Activated T-helper 1 cell treated with anti-CD3 and anti-CD28 coated beads, Interleukin-12 subunit alpha, Interleukin-12 subunit beta, Interleukin-2, Interleukin-4 antibody, amounts not matched to agents 30 ng/mL and 10 ng/mL and 1 ng/mL, durations not matched to agents 14 hours and 24 hours and 36 hours (primary cell): ENCODE results near the gene TEX48. TPM values are rescaled to one million over a fixed set of nuclear protein-coding genes. Genes with fewer than 3 reads are reported as not detected.

Source experiments
- DNase-seq: peaks from one replicate; pipeline ENCODE4 v3.0.0; 2021; ENCODE audit warnings: low spot score
- H3K27ac Mint-ChIP-seq: one replicate; pipeline ENCODE4 v1.8.0; 2021; ENCODE audit warnings: mild to moderate bottlenecking, mixed read lengths
- H3K27me3 Mint-ChIP-seq: one replicate; pipeline ENCODE4 v1.8.0; 2022; ENCODE audit warnings: mild to moderate bottlenecking, moderate library complexity, mixed read lengths; ENCODE audit not compliant: insufficient read depth
- H3K36me3 Mint-ChIP-seq: one replicate; pipeline ENCODE4 v1.8.0; 2021; ENCODE audit warnings: low read depth, mixed read lengths
- H3K4me1 Mint-ChIP-seq: one replicate; pipeline ENCODE4 v1.8.0; 2021; ENCODE audit warnings: low read depth, mixed read lengths
- H3K4me3 Mint-ChIP-seq: one replicate; pipeline ENCODE4 v1.8.0; 2021; ENCODE audit warnings: mild to moderate bottlenecking, moderate library complexity, mixed read lengths
- H3K9me3 Mint-ChIP-seq: one replicate; pipeline ENCODE4 v1.8.0; 2021; ENCODE audit warnings: mixed read lengths
- intact Hi-C: fragments of 100-400 bp; cut with micrococcal nuclease; formaldehyde crosslinking; loops from one replicate; pipeline ENCODE4 v1.15.1; 2024
- total RNA-seq: library from RNA; stranded (reverse); gene quantifications from 2 replicates; pipeline ENCODE4 v1.2.3, GENCODE V29; 2022

TEX48 gene
- total RNA-seq, 1 donor from 2014 or later: 1.2 TPM

DNA sequence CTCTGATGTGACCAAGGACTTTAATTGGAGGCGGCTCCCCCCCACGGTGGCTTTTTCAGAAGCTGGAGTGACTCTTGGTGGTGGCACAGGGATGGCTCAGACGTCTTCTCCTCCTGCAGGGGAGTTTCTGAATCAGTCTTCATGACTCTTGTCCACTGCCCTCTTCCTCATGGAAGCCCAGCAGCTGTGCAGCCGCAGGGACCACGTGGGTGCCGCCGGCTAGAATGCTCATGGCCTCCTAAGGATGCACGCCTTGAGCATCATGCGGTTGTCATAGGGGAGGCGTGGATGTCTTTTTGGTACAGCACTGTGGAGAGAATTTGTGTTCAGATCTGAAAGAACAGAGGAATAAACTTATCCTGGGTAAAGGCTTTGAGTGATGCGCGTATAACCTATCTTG lies 25.7 kb downstream of the TEX48 start:
- intact Hi-C loops: loop anchor here (10.0 kb wide), 1 partner anchor 502 kb away; the partner anchor contains the start of gene COL27A1
- Mint-ChIP-seq H3K27ac (no peak overlapping the region), H3K9me3 (no peaks in the 10 kb centered on the region), H3K27me3 (no peaks in the 10 kb centered on the region), H3K4me3 (no peak overlapping the region), H3K4me1 (peaks cover 21% of the 10 kb centered on the region), H3K36me3 (peaks cover 3% of the 10 kb centered on the region)
- DNase-seq: no peak

GRCh38 chr9:114655689-114656088 lies 26.3 kb downstream of the TEX48 start:
- H3K36me3 Mint-ChIP-seq: peaks cover 3% of the 10 kb centered on the region
- H3K27ac Mint-ChIP-seq: no peak overlapping the region
- no peak overlapping the region for H3K4me3 Mint-ChIP-seq
- peaks cover 21% of the 10 kb centered on the region for H3K4me1 Mint-ChIP-seq
- DNase-seq: no peak
- no peaks in the 10 kb centered on the region for H3K27me3 Mint-ChIP-seq
- intact Hi-C loops: loop anchor here (10.0 kb wide), 1 partner anchor 501 kb away; the partner anchor contains the start of gene COL27A1
- H3K9me3 Mint-ChIP-seq: no peaks in the 10 kb centered on the region

DNA sequence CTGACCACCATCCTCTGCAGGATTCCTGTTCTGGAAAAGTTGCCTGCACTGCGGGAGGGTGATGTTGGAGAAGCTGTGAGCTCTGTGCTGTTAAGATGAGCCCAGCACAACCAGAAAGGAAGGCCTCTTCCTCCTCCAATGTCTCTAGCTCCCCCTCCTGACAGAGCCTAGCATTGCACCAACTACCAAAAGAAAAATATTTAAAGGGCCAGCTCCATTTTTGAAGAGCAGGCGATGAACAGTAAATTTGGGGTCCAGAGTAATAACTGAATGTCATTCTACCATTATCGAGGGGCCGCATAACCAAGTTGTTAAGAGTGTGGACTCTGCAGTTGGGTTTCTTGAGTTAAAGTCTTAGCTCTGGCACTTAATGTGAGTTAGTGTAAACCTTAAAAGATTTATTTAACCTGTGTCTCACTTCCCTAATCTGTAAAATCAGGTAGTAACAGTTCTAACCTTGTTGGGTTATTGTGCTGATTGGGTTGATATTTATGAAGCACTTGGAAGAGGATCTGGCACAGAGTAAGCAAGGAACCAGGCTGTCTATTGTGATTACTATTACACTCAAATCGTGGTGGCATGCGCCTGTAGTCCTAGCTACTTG lies 28.3 kb downstream of the TEX48 start:
- H3K4me3 Mint-ChIP-seq: no peak overlapping the region
- H3K27me3 Mint-ChIP-seq: no peaks in the 10 kb centered on the region
- peaks cover 21% of the 10 kb centered on the region for H3K4me1 Mint-ChIP-seq
- peak overlapping the region; percentile 54 for H3K27ac Mint-ChIP-seq
- DNase-seq: peak; percentile 76
- H3K9me3 Mint-ChIP-seq: no peaks in the 10 kb centered on the region
- intact Hi-C loops: loop anchor here (1.0 to 10.0 kb wide), 9 partner anchors 41 to 499 kb away; partner anchors contain the start of genes ATP6V1G1, COL27A1 and TMEM268
- peaks cover 4% of the 10 kb centered on the region for H3K36me3 Mint-ChIP-seq

DNA sequence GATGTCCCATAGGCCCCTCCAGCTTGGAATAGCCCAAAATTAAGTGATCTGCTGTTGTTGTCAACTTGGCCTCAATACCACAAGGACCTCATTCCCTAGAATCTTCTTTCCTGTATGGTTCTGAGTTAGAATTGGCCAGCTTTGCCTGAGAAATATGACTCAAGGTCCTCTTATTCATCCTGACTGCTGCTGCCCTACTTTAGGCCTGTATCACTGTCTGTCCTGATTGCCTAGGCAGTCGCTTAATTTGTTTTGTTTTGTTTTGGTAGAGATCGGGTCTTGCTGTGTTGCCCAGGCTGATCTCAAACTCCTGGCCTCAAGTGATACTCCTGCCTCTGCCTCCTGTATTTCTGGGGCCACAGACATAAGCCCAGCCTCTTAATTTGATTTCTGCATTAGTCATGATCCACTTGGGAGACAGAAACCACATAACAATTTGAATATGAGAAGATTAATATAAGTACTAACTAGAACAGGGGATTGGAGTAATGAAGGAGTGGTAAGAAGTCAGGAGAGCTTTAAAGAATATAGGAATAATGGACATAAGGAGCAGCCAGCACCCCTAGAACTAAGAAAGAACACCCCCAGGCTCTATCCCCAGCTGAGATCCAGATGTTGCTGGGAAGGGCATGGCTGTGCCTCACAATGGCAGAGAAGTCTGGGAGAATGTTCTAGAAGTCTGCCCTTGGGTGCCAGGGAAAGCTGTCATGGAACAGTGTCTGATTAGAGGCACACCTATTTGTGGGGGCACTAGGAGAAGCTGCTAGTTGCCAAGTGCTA lies 29.0 kb downstream of the TEX48 start:
- no peak for DNase-seq
- intact Hi-C loops: loop anchor here (1.0 to 10.0 kb wide), 9 partner anchors 41 to 498 kb away; partner anchors contain the start of genes ATP6V1G1, COL27A1 and TMEM268
- peaks cover 7% of the 10 kb centered on the region for H3K36me3 Mint-ChIP-seq
- H3K4me3 Mint-ChIP-seq: no peak overlapping the region
- peak overlapping the region; percentile 54 for H3K27ac Mint-ChIP-seq
- no peaks in the 10 kb centered on the region for H3K27me3 Mint-ChIP-seq
- H3K4me1 Mint-ChIP-seq: peaks cover 21% of the 10 kb centered on the region
- no peaks in the 10 kb centered on the region for H3K9me3 Mint-ChIP-seq

- intact Hi-C loops: no loop called here
- Mint-ChIP-seq H3K9me3 (peaks cover 4% of the 10 kb centered on the region), H3K36me3 (peaks cover 52% of the 10 kb centered on the region)
Measured at GRCh38 chr9:114643896-114644295, 38.1 kb downstream of the TEX48 start.

GRCh38 chr9:114643001-114643400 lies 39.0 kb downstream of the TEX48 start:
- peaks cover 4% of the 10 kb centered on the region for H3K9me3 Mint-ChIP-seq
- no peak overlapping the region for H3K4me3 Mint-ChIP-seq
- H3K4me1 Mint-ChIP-seq: no peaks in the 10 kb centered on the region
- intact Hi-C loops: no loop called here
- no peak for DNase-seq
- peaks cover 49% of the 10 kb centered on the region for H3K36me3 Mint-ChIP-seq
- H3K27ac Mint-ChIP-seq: no peak overlapping the region
- no peaks in the 10 kb centered on the region for H3K27me3 Mint-ChIP-seq

More at GRCh38 chr9:114643896-114644295, 38.1 kb downstream of the TEX48 start:
- DNase-seq: no peak
- H3K27ac Mint-ChIP-seq: no peak overlapping the region
- no peak overlapping the region for H3K4me3 Mint-ChIP-seq
- no peaks in the 10 kb centered on the region for H3K27me3 Mint-ChIP-seq
- no peaks in the 10 kb centered on the region for H3K4me1 Mint-ChIP-seq

DNA sequence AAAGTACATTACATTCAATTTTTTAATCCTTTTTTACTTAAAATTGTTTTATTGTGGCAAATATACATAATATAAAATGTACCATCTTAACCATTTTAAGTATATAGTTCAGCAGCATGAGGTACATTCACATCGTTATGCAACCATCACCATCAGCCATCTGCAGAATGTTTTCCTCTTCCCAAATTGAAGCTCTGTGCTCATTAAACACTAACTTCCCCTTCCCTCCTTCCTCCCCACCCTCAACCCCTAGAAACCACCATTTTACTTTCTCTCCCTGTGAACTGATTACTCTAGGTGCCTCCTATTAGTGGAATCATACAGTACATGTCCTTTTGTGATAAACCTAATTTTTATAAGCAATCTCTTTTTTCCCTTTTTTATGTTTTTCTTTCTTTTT lies 40.0 kb downstream of the TEX48 start:
- no peak for DNase-seq
- Mint-ChIP-seq H3K9me3 (no peaks in the 10 kb centered on the region), H3K4me1 (no peaks in the 10 kb centered on the region), H3K27ac (peak overlapping the region; percentile 45), H3K27me3 (no peaks in the 10 kb centered on the region), H3K4me3 (no peak overlapping the region), H3K36me3 (peaks cover 44% of the 10 kb centered on the region)
- intact Hi-C loops: no loop called here

- Mint-ChIP-seq H3K36me3 (peaks cover 46% of the 10 kb centered on the region), H3K9me3 (no peaks in the 10 kb centered on the region)
Measured at GRCh38 chr9:114638404-114638803, 43.6 kb downstream of the TEX48 start.

DNA sequence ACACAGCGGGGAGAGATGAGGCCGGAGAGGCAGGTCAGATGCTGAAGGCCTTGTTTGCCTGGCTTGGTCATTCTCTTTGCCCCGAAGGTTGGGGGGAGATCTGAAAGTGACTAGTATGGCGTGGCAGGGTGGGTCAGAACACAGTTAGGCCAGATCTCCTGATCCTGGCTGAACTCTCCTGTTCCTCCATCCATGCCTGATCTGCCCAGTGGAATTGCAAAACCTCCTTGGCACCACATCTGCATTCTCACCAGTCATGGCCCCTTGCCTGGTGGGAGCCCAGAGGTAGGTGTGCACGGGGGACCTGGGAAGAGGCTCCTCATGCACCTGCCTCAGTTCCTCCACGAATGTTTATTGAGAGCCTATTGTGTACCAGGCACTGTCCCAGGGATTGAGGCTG lies 47.6 kb downstream of the TEX48 start:
- H3K36me3 Mint-ChIP-seq: peaks cover 31% of the 10 kb centered on the region
- no peaks in the 10 kb centered on the region for H3K27me3 Mint-ChIP-seq
- no peak overlapping the region for H3K4me3 Mint-ChIP-seq
- intact Hi-C loops: no loop called here
- no peaks in the 10 kb centered on the region for H3K9me3 Mint-ChIP-seq
- no peaks in the 10 kb centered on the region for H3K4me1 Mint-ChIP-seq
- DNase-seq: no peak
- H3K27ac Mint-ChIP-seq: no peak overlapping the region

More at GRCh38 chr9:114638404-114638803, 43.6 kb downstream of the TEX48 start:
- H3K4me3 Mint-ChIP-seq: no peak overlapping the region
- no peak for DNase-seq
- no peaks in the 10 kb centered on the region for H3K27me3 Mint-ChIP-seq
- H3K27ac Mint-ChIP-seq: no peak overlapping the region
- intact Hi-C loops: no loop called here
- H3K4me1 Mint-ChIP-seq: no peaks in the 10 kb centered on the region

- Mint-ChIP-seq H3K27me3 (no peaks in the 10 kb centered on the region), H3K4me1 (no peaks in the 10 kb centered on the region), H3K36me3 (peaks cover 33% of the 10 kb centered on the region), H3K4me3 (no peak overlapping the region), H3K27ac (no peak overlapping the region), H3K9me3 (no peaks in the 10 kb centered on the region)
- intact Hi-C loops: no loop called here
- no peak for DNase-seq
Measured at GRCh38 chr9:114633438-114634089, 48.4 kb downstream of the TEX48 start.

GRCh38 chr9:114631166-114631565 lies 50.8 kb downstream of the TEX48 start:
- Mint-ChIP-seq H3K9me3 (no peaks in the 10 kb centered on the region), H3K4me1 (no peaks in the 10 kb centered on the region), H3K27ac (no peak overlapping the region), H3K27me3 (no peaks in the 10 kb centered on the region), H3K36me3 (peaks cover 36% of the 10 kb centered on the region), H3K4me3 (no peak overlapping the region)
- intact Hi-C loops: no loop called here
- no peak for DNase-seq

- Mint-ChIP-seq H3K27me3 (no peaks in the 10 kb centered on the region), H3K9me3 (no peaks in the 10 kb centered on the region), H3K4me3 (no peak overlapping the region), H3K27ac (no peak overlapping the region), H3K4me1 (no peaks in the 10 kb centered on the region), H3K36me3 (peaks cover 33% of the 10 kb centered on the region)
- intact Hi-C loops: no loop called here
- DNase-seq: no peak
Measured at GRCh38 chr9:114629563-114630090, 52.4 kb downstream of the TEX48 start.

GRCh38 chr9:114627553-114627952 lies 54.4 kb downstream of the TEX48 start:
- DNase-seq: no peak
- H3K9me3 Mint-ChIP-seq: no peaks in the 10 kb centered on the region
- intact Hi-C loops: no loop called here
- no peaks in the 10 kb centered on the region for H3K27me3 Mint-ChIP-seq
- no peak overlapping the region for H3K4me3 Mint-ChIP-seq
- H3K4me1 Mint-ChIP-seq: no peaks in the 10 kb centered on the region
- H3K36me3 Mint-ChIP-seq: peaks cover 32% of the 10 kb centered on the region
- no peak overlapping the region for H3K27ac Mint-ChIP-seq
